Lung (tissue), 12 donors: ENCODE results near the gene OR52I1. TPM values are rescaled to one million over a fixed set of nuclear protein-coding genes. Genes with fewer than 3 reads are reported as not detected.

ENCODE experiments used
- ATAC-seq: fragments of 200-7000 bp; cut with Tn5 transposase; one replicate; pipeline ENCODE4 v1.9.1; 2020; ENCODE audit warnings: moderate number of reproducible peaks; ENCODE audit not compliant: insufficient read depth, low FRiP score
- DNase-seq, 3 donors: peaks; one replicate each; pipeline ENCODE4 v3.0.0-alpha.2; 2013 to 2017
- H3K27ac ChIP-seq, 2 donors: one replicate each; pipeline ENCODE4 v1.5.1; 2013; ENCODE audit warnings: mild to moderate bottlenecking in 2 of 2, moderate library complexity in 2 of 2, control low read depth in 1 of 2, inconsistent platforms in 1 of 2, low read depth in 1 of 2, low read length in 1 of 2
- H3K27me3 ChIP-seq, 3 donors: one replicate each; pipeline ENCODE4 v1.5.1; 2013; ENCODE audit warnings: low read length in 2 of 3; ENCODE audit not compliant: control insufficient read depth in 3 of 3, insufficient read depth in 3 of 3
- H3K36me3 ChIP-seq, 4 donors: one replicate each; pipeline ENCODE4 v1.5.1; 2013; ENCODE audit warnings: low read length in 4 of 4, mild to moderate bottlenecking in 1 of 4, moderate library complexity in 1 of 4; ENCODE audit not compliant: control insufficient read depth in 4 of 4, insufficient read depth in 4 of 4
- H3K4me1 ChIP-seq, 5 donors: one replicate each; pipeline ENCODE4 v1.5.1; 2013; ENCODE audit warnings: low read length in 5 of 5, mild to moderate bottlenecking in 2 of 5, moderate library complexity in 1 of 5; ENCODE audit not compliant: control insufficient read depth in 5 of 5, insufficient read depth in 5 of 5
- H3K4me3 ChIP-seq: one replicate; pipeline ENCODE4 v1.5.1; 2013; ENCODE audit warnings: mild to moderate bottlenecking, control low read depth, moderate library complexity
- H3K9ac ChIP-seq, 2 donors: one replicate each; pipeline ENCODE4 v1.5.1; 2013; ENCODE audit warnings: low read length in 2 of 2, control low read depth in 1 of 2; ENCODE audit not compliant: insufficient read depth in 1 of 2
- H3K9me3 ChIP-seq, 4 donors: one replicate each; pipeline ENCODE4 v1.5.1; 2013; ENCODE audit warnings: low read length in 3 of 4, mild to moderate bottlenecking in 1 of 4, moderate library complexity in 1 of 4; ENCODE audit not compliant: control insufficient read depth in 4 of 4, insufficient read depth in 3 of 4
- CTCF ChIP-seq: IDR thresholded peaks from 2 replicates; pipeline ENCODE4 v1.5.1; 2012; ENCODE audit warnings: mild to moderate bottlenecking; ENCODE audit errors: control extremely low read depth, extremely low read depth
- WGBS, 2 donors: extraction: QIAGEN DNeasy Blood & Tissue Kit; methylation state at CpG; one replicate each; pipeline ENCODE4 v1.1.7; 2013; 5-methylcytosine and 5-hydroxymethylcytosine counted together
- polyA plus RNA-seq, 2 donors: library from polyadenylated mRNA; stranded (reverse); fragments of 200-250 nt; gene quantifications; one replicate each; pipeline ENCODE4 v1.2.1, GENCODE V29; 2013
- total RNA-seq, 2 donors: library from RNA; depleted of rRNA in 1 of 2; stranded (reverse); fragments of >200 nt in 1 of 2; gene quantifications; one replicate each; pipeline ENCODE4 v1.2.1, GENCODE V29; 2014 to 2021
- donor health status: control.
- donor health status: control.
- donor health status: Bipolar disorder and iron deficiency.
- donor health status: healthy.
- donor health status: DM: yes; HTN: yes; CAD: no.

The OR52I1 gene
- total and polyA plus RNA-seq, 4 donors, result not detected

GRCh38 chr11:4547416-4547815, 46.4 kb upstream of the OR52I1 start:
- no peak for TF ChIP-seq CTCF
- H3K36me3 ChIP-seq, result no peaks in the 10 kb centered on the region
- peaks cover 0 to 13% (median 7%) of the 10 kb centered on the region in 4 donors for H3K9me3 ChIP-seq
- H3K9ac ChIP-seq, result no peak overlapping the region
- no peak for ATAC-seq
- H3K27ac ChIP-seq, result no peak overlapping the region
- no peaks in the 10 kb centered on the region for H3K27me3 ChIP-seq
- H3K4me3 ChIP-seq, result no peak overlapping the region
- WGBS, 2 donors, result 76 to 87% methylated on average over 4 of the region's 4 CpGs
- H3K4me1 ChIP-seq, result no peaks in the 10 kb centered on the region
- DNase-seq, result no peak

GRCh38 chr11:4551346-4551979, 42.4 kb upstream of the OR52I1 start:
- no peak for TF ChIP-seq CTCF
- Histone ChIP-seq H3K36me3 (no peaks in the 10 kb centered on the region), H3K4me3 (no peak overlapping the region), H3K4me1 (no peaks in the 10 kb centered on the region), H3K9ac (no peak overlapping the region), H3K27me3 (no peaks in the 10 kb centered on the region), H3K27ac (no peak overlapping the region), H3K9me3 (peaks cover 0 to 18% (median 7%) of the 10 kb centered on the region in 4 donors)
- ATAC-seq (no peak), DNase-seq (no peak)
- whole genome bisulfite sequencing, 2 donors, result 80 to 87% methylated on average over 8 of the region's 8 CpGs

- H3K36me3 ChIP-seq, result no peaks in the 10 kb centered on the region
- H3K9me3 ChIP-seq, result peaks cover 0 to 2% (median 0%) of the 10 kb centered on the region in 4 donors
- no peaks in the 10 kb centered on the region for H3K27me3 ChIP-seq
- no peak overlapping the region for H3K4me3 ChIP-seq
- no peak overlapping the region for H3K27ac ChIP-seq
- WGBS, 2 donors, result 65 to 70% methylated on average over 8 of the region's 8 CpGs
- no peak for DNase-seq
- peaks cover 0 to 14% (median 0%) of the 10 kb centered on the region in 5 donors for H3K4me1 ChIP-seq
- TF ChIP-seq CTCF, result no peak
- no peak overlapping the region for H3K9ac ChIP-seq
- no peak for ATAC-seq
Measured at GRCh38 chr11:4559527-4560440, 34.1 kb upstream of the OR52I1 start.
